Trophoblast cell (in vitro differentiated cells and primary cell): ENCODE data around the gene SULT6B1.

Source experiments
- DNase-seq, 2 donors: peaks; one replicate each; pipeline ENCODE4 v3.0.0-alpha.2; 2016
- H2AFZ ChIP-seq: 2 replicates; pipeline ENCODE4 v1.6.1; 2013; ENCODE audit warnings: low read length, moderate library complexity, mild to moderate bottlenecking; ENCODE audit not compliant: insufficient read depth, poor library complexity
- H2AK5ac ChIP-seq: 2 replicates; pipeline ENCODE4 v1.6.1; 2013; ENCODE audit warnings: mild to moderate bottlenecking, low read length
- H2BK120ac ChIP-seq: 2 replicates; pipeline ENCODE4 v1.6.1; 2013; ENCODE audit warnings: low read length, mild to moderate bottlenecking, moderate library complexity; ENCODE audit not compliant: insufficient read depth, poor library complexity
- H2BK12ac ChIP-seq: 2 replicates; pipeline ENCODE4 v1.6.1; 2013; ENCODE audit warnings: mild to moderate bottlenecking, low read length, moderate library complexity
- H2BK5ac ChIP-seq: 2 replicates; pipeline ENCODE4 v1.6.1; 2013; ENCODE audit warnings: low read length, low read depth, moderate library complexity, mild to moderate bottlenecking; ENCODE audit not compliant: poor library complexity
- H3K14ac ChIP-seq: 2 replicates; pipeline ENCODE4 v1.6.1; 2013; ENCODE audit warnings: mild to moderate bottlenecking, low read length
- H3K18ac ChIP-seq: 2 replicates; pipeline ENCODE4 v1.6.1; 2013; ENCODE audit warnings: mild to moderate bottlenecking, low read length
- H3K23ac ChIP-seq: 2 replicates; pipeline ENCODE4 v1.6.1; 2013; ENCODE audit warnings: low read length
- H3K27ac ChIP-seq: 2 replicates; pipeline ENCODE4 v1.5.1; 2013; ENCODE audit warnings: low read depth, mild to moderate bottlenecking, inconsistent platforms, low read length, moderate library complexity
- H3K27me3 ChIP-seq: 2 replicates; pipeline ENCODE4 v1.6.1; 2013; ENCODE audit warnings: inconsistent platforms, mild to moderate bottlenecking, low read length, moderate library complexity; ENCODE audit not compliant: insufficient read depth
- H3K36me3 ChIP-seq, 2 experiments: 1 replicate in 1 of 2; 2 replicates in 1 of 2; pipeline ENCODE4 v1.6.1; 2013; ENCODE audit warnings: low read length in 2 of 2, mild to moderate bottlenecking in 2 of 2, moderate library complexity in 1 of 2; ENCODE audit not compliant: insufficient read depth in 2 of 2, control insufficient read depth in 1 of 2
- H3K4ac ChIP-seq: 2 replicates; pipeline ENCODE4 v1.6.1; 2013; ENCODE audit warnings: low read depth, mild to moderate bottlenecking, low read length, moderate library complexity
- H3K4me1 ChIP-seq, 2 experiments: 1 replicate in 1 of 2; 2 replicates in 1 of 2; pipeline ENCODE4 v1.6.1; 2013; ENCODE audit warnings: low read length in 2 of 2, mild to moderate bottlenecking in 2 of 2, moderate library complexity in 1 of 2; ENCODE audit not compliant: insufficient read depth in 2 of 2, control insufficient read depth in 1 of 2
- H3K4me2 ChIP-seq: 2 replicates; pipeline ENCODE4 v1.6.1; 2013; ENCODE audit warnings: inconsistent platforms, mild to moderate bottlenecking, low read length, moderate library complexity
- H3K4me3 ChIP-seq: 2 replicates; pipeline ENCODE4 v1.5.1; 2013; ENCODE audit warnings: mild to moderate bottlenecking, low read depth, low read length, inconsistent platforms
- H3K79me1 ChIP-seq: one replicate; pipeline ENCODE4 v1.6.1; 2013; ENCODE audit warnings: low read length
- H3K79me2 ChIP-seq: 2 replicates; pipeline ENCODE4 v1.6.1; 2013; ENCODE audit warnings: low read length, mild to moderate bottlenecking; ENCODE audit not compliant: control insufficient read depth, insufficient read depth, poor library complexity
- H3K9ac ChIP-seq: 2 replicates; pipeline ENCODE4 v1.6.1; 2013; ENCODE audit warnings: mild to moderate bottlenecking, low read length
- H3K9me3 ChIP-seq: 2 replicates; pipeline ENCODE4 v1.6.1; 2013; ENCODE audit warnings: low read depth, mild to moderate bottlenecking, control low read depth, inconsistent platforms, low read length; ENCODE audit not compliant: insufficient read depth
- H4K12ac ChIP-seq: 2 replicates; pipeline ENCODE4 v1.6.1; 2013; ENCODE audit warnings: low read depth, mild to moderate bottlenecking, low read length, moderate library complexity
- H4K8ac ChIP-seq: 2 replicates; pipeline ENCODE4 v1.6.1; 2013; ENCODE audit warnings: low read depth, mild to moderate bottlenecking, low read length, moderate library complexity
- H4K91ac ChIP-seq: one replicate; pipeline ENCODE4 v1.6.1; 2013; ENCODE audit warnings: low read depth, mild to moderate bottlenecking, low read length, moderate library complexity
- WGBS: extraction: QIAGEN DNeasy Blood & Tissue Kit; methylation state at CpG from one replicate; pipeline ENCODE4 v1.1.7; 2013; ENCODE audit warnings: missing lambda C conversion rate; ENCODE audit not compliant: insufficient read length, insufficient coverage; ENCODE audit errors: extremely low coverage; 5-methylcytosine and 5-hydroxymethylcytosine counted together

Gene SULT6B1

DNA sequence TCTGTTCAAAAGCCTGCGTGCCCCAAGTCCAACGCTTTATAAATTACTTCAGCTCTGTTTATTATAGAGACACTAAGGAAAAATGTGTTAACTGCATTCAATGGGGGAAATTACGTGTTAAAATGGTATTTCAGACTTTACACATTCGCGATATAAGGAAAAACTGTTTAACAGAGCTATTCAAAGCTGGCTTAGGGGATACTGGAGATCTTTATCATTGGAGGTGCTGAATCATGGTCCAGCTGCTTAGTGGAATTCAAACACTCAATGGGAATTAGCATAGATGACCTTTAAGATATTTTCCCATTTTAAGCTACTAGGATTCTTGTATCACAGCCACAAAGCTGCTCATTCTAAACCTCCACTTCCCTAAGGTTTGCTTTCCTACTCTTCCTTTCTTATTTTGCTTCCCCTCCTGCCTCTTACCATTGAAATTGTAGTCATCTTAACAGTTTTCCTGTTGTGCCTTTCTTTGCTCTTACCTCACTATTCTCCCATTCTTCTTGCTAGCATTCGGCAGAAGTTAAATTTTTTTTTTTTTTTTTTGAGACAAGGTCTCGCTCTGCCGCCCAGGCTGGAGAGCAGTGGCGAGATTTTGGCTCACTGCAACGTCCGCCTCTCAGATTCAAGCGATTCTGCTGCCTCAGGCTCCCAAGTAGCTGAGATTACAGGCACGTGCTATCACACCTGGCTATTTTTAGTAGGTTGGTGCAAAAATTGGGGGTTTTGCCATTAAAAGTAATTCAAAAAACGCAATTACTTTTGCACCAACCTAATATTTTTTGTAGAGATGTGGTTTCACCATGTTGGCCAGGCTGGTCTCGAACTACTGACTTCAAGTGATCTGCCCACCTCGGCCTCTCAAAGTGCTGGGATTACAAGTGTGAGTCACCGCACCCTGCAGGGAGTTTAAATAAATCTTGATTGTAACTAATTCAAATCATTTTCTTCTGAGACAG lies 6.5 kb downstream of the SULT6B1 start:
- DNase-seq = peak in 1 of 2 donors; percentile 57
- WGBS = no CpG with 5 or more reads among the region's 17 CpGs
- no peaks in the 10 kb centered on the region for H3K79me2 ChIP-seq

DNA sequence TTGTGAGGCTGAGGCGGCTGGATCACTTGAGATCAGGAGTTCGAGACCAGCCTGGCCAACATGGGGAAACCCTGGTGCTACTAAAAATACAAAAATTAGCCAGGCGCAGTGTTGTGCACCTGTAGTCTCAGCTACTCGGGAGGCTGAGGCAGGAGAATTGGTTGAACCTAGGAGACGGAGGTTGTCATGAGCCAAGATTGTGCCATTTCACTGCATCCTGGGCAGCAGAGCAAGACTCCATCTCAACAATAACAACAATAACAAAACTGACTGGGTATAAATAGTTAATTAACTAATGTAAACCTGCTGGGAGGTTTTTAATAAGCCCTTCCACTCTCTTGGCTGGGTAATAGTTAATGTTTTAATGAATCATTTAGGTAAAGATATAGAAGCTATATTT lies 7.8 kb downstream of the SULT6B1 start:
- no peak overlapping the region for H2BK120ac ChIP-seq
- H2BK5ac ChIP-seq = no peak overlapping the region
- no peaks in the 10 kb centered on the region for H3K36me3 ChIP-seq
- no peak for DNase-seq
- no peak overlapping the region for H3K4me2 ChIP-seq
- H3K79me2 ChIP-seq = no peaks in the 10 kb centered on the region
- H2BK12ac ChIP-seq = no peak overlapping the region
- WGBS = no CpG with 5 or more reads among the region's 5 CpGs
- H3K9me3 ChIP-seq = no peaks in the 10 kb centered on the region
- peaks cover 0 to 3% of the 10 kb centered on the region in 2 experiments for H3K4me1 ChIP-seq
- no peak overlapping the region for H2AFZ ChIP-seq
- H3K18ac ChIP-seq = no peak overlapping the region
- no peak overlapping the region for H3K9ac ChIP-seq
- no peak overlapping the region for H2AK5ac ChIP-seq
- H3K27me3 ChIP-seq = no peaks in the 10 kb centered on the region
- no peak overlapping the region for H3K4me3 ChIP-seq
- H3K23ac ChIP-seq = no peak overlapping the region
- H4K12ac ChIP-seq = no peak overlapping the region
- no peak overlapping the region for H3K14ac ChIP-seq
- H3K79me1 ChIP-seq = no peaks in the 10 kb centered on the region
- no peak overlapping the region for H3K4ac ChIP-seq
- no peak overlapping the region for H4K91ac ChIP-seq
- no peak overlapping the region for H3K27ac ChIP-seq
- H4K8ac ChIP-seq = no peak overlapping the region

More for the DNA sequence above, 6.5 kb downstream of the SULT6B1 start:
- no peak overlapping the region for H4K8ac ChIP-seq
- no peak overlapping the region for H4K12ac ChIP-seq
- no peak overlapping the region for H2AK5ac ChIP-seq
- no peak overlapping the region for H3K4me3 ChIP-seq
- no peak overlapping the region for H3K27ac ChIP-seq
- H3K27me3 ChIP-seq = no peaks in the 10 kb centered on the region
- no peaks in the 10 kb centered on the region for H3K36me3 ChIP-seq
- H2BK120ac ChIP-seq = no peak overlapping the region
- no peak overlapping the region for H2AFZ ChIP-seq
- H2BK5ac ChIP-seq = no peak overlapping the region
- no peak overlapping the region for H3K18ac ChIP-seq
- H3K4ac ChIP-seq = no peak overlapping the region
- H4K91ac ChIP-seq = no peak overlapping the region
- H2BK12ac ChIP-seq = no peak overlapping the region
- H3K9ac ChIP-seq = no peak overlapping the region
- H3K23ac ChIP-seq = no peak overlapping the region
- no peak overlapping the region for H3K4me2 ChIP-seq
- no peaks in the 10 kb centered on the region for H3K9me3 ChIP-seq
- no peak overlapping the region for H3K14ac ChIP-seq
- peaks cover 0 to 3% of the 10 kb centered on the region in 2 experiments for H3K4me1 ChIP-seq
- H3K79me1 ChIP-seq = no peaks in the 10 kb centered on the region

DNA sequence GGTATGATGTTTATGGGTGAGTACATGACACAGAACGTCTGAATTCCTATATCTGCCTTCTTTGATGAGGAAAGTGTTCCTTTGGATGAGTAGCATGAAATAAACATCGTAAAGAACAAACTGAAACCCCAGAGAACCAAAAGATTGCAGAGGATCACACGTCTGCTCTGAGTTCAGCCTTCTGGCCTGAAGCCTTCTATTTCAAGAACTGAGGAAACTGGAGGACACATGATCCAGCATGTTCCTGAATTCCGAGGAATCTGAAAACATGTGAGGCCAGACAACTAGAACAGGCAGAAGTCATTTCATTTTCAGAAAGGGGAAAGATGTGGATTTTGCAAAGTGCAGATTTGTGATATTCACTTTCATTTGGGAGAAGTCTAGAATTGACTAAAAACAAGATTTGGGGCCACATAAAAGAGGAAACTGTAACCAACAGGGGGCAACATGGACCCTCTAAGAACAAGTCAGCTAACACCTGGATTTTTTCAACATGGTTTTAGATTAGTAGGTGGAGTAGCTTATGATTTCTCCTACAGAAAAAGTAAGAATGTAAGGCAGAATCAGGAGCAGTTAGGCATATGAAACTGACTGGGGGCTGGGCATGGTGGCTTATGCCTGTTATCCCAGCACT lies 8.3 kb downstream of the SULT6B1 start:
- WGBS = no CpG with 5 or more reads among the region's 4 CpGs
- H3K36me3 ChIP-seq = no peaks in the 10 kb centered on the region
- no peak overlapping the region for H2BK5ac ChIP-seq
- H2AFZ ChIP-seq = no peak overlapping the region
- H2BK12ac ChIP-seq = no peak overlapping the region
- H2BK120ac ChIP-seq = no peak overlapping the region
- no peaks in the 10 kb centered on the region for H3K27me3 ChIP-seq
- H3K4ac ChIP-seq = no peak overlapping the region
- H3K18ac ChIP-seq = no peak overlapping the region
- no peak overlapping the region for H4K12ac ChIP-seq
- no peaks in the 10 kb centered on the region for H3K79me2 ChIP-seq
- H3K9ac ChIP-seq = no peak overlapping the region
- no peak overlapping the region for H4K8ac ChIP-seq
- no peak overlapping the region for H3K4me3 ChIP-seq
- no peak overlapping the region for H3K4me2 ChIP-seq
- no peak overlapping the region for H3K14ac ChIP-seq
- DNase-seq = no peak
- no peak overlapping the region for H3K23ac ChIP-seq
- no peak overlapping the region for H3K27ac ChIP-seq
- H3K79me1 ChIP-seq = no peaks in the 10 kb centered on the region
- no peak overlapping the region for H4K91ac ChIP-seq
- no peaks in the 10 kb centered on the region for H3K9me3 ChIP-seq
- H2AK5ac ChIP-seq = no peak overlapping the region
- peaks cover 0 to 3% of the 10 kb centered on the region in 2 experiments for H3K4me1 ChIP-seq

DNA sequence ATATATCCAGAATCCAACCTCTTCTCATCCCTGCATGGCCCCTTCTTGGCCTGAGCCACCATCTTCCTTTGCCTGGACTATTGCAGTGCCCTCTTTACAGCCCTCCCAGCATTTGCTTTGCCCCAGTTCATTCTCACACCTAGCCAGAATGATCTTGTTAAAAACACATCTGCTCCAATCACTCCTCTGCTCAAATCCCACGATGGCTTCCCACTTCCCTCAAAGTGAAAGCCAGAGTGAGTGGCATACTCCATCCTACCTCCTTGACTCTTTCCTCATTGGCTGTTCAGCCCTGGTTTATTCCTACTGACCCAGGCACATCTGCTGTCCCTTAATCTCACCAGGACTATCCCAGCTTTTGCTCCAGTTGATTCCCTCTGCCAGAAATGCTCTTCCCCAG lies 14.7 kb downstream of the SULT6B1 start:
- no CpG with 5 or more reads among the region's 1 CpG for WGBS
- Histone ChIP-seq H3K79me2 (no peaks in the 10 kb centered on the region), H3K4ac (no peak overlapping the region)

More for the DNA sequence above, 14.7 kb downstream of the SULT6B1 start:
- no peaks in the 10 kb centered on the region for H3K9me3 ChIP-seq
- no peak overlapping the region for H3K27ac ChIP-seq
- H3K9ac ChIP-seq = no peak overlapping the region
- no peak overlapping the region for H3K4me3 ChIP-seq
- H3K36me3 ChIP-seq = no peaks in the 10 kb centered on the region
- no peak overlapping the region for H4K8ac ChIP-seq
- no peak overlapping the region for H3K23ac ChIP-seq
- no peak for DNase-seq
- H3K4me2 ChIP-seq = no peak overlapping the region
- no peak overlapping the region for H2AK5ac ChIP-seq
- H4K12ac ChIP-seq = no peak overlapping the region
- no peaks in the 10 kb centered on the region for H3K79me1 ChIP-seq
- no peak overlapping the region for H2BK12ac ChIP-seq
- no peak overlapping the region for H4K91ac ChIP-seq
- H3K14ac ChIP-seq = no peak overlapping the region
- H2AFZ ChIP-seq = no peak overlapping the region
- no peaks in the 10 kb centered on the region for H3K27me3 ChIP-seq
- no peaks in the 10 kb centered on the region for H3K4me1 ChIP-seq
- H2BK5ac ChIP-seq = no peak overlapping the region
- H2BK120ac ChIP-seq = no peak overlapping the region
- H3K18ac ChIP-seq = no peak overlapping the region
